K562 (cell line): ENCODE data around the gene MCU. TPM values are rescaled to one million over a fixed set of nuclear protein-coding genes. Genes with fewer than 3 reads are reported as not detected.

Experiments used
- CBX1 ChIP-seq: sonication (generic); IDR thresholded peaks from 2 replicates; pipeline ENCODE4 v1.6.1; 2016; ENCODE audit warnings: antibody characterized with exemption, low read depth, mild to moderate bottlenecking
- ETV5 ChIP-seq: sonication (generic); formaldehyde crosslinking; IDR thresholded peaks from 2 replicates; pipeline ENCODE4 v1.4.0; 2020; ENCODE audit warnings: low read depth, mild to moderate bottlenecking, missing genetic modification reagents
- ETV6 ChIP-seq, 3 experiments: fragments of 150-350 bp in 1 of 3; sonication (generic) in 1 of 3; formaldehyde crosslinking in 1 of 3; IDR thresholded peaks; 2 replicates each; pipeline versions ENCODE4 v1.6.1 to v1.8.0; 2014 to 2022; ENCODE audit warnings: borderline replicate concordance in 2 of 3, low read depth in 2 of 3, antibody characterized with exemption in 1 of 3, low read length in 1 of 3, mild to moderate bottlenecking in 1 of 3, missing genetic modification reagents in 1 of 3
- LCOR ChIP-seq: sonication (generic); formaldehyde crosslinking; IDR thresholded peaks from 2 replicates; pipeline ENCODE4 v1.8.0; 2022; ENCODE audit warnings: mild to moderate bottlenecking, missing genetic modification reagents
- MCM2 ChIP-seq: fragments of 450-650 bp; IDR thresholded peaks from 2 replicates; pipeline ENCODE4 v1.6.1; 2017; ENCODE audit warnings: low read depth, mild to moderate bottlenecking
- RB1 ChIP-seq: fragments of 450-650 bp; IDR thresholded peaks from 2 replicates; pipeline ENCODE4 v1.6.1; 2017; ENCODE audit warnings: low read depth, mild to moderate bottlenecking
- STAG1 ChIP-seq: sonication (generic); formaldehyde crosslinking; IDR thresholded peaks from 2 replicates; pipeline ENCODE4 v1.5.0; 2020; ENCODE audit warnings: missing genetic modification reagents, borderline replicate concordance
- TEAD2 ChIP-seq: fragments of 450-650 bp; IDR thresholded peaks from 2 replicates; pipeline ENCODE4 v1.6.1; 2016; ENCODE audit warnings: missing genetic modification characterization, control low read depth, missing compliant biosample characterization
- ZNF217 ChIP-seq: sonication (generic); formaldehyde crosslinking; IDR thresholded peaks from 2 replicates; pipeline ENCODE4 v1.8.0; 2022; ENCODE audit warnings: mild to moderate bottlenecking, missing genetic modification reagents
- polyA plus RNA-seq, 8 experiments: library from polyadenylated mRNA; depleted of rRNA in 4 of 8; stranded (reverse) in 5 of 8; unstranded in 3 of 8; fragments of >200 nt; fragmentation: Nextera tagmentation in 2 of 8; fragmentation: Illumina TruSeq in 1 of 8; extraction: Ambion mirVana in 2 of 8; extraction: Trizol in 1 of 8; gene quantifications; 2 replicates each; pipeline versions ENCODE4 v1.2.1 to v1.2.3, GENCODE V29; 2011 to 2014; ENCODE audit warnings: inconsistent platforms in 1 of 8, missing spikeins in 1 of 8
- total RNA-seq, 7 experiments: library from RNA; depleted of rRNA in 6 of 7; stranded (reverse); fragments of >200 nt in 6 of 7; fragmentation: Illumina TruSeq in 2 of 7; extraction: Trizol in 2 of 7; gene quantifications; 2 replicates each; pipeline versions ENCODE4 v1.2.1 to v1.2.3, GENCODE V29; 2011 to 2021; ENCODE audit warnings: low replicate concordance in 1 of 7
- TF ChIP-seq, protein P1 (sequence below): sonication (generic); formaldehyde crosslinking; IDR thresholded peaks from 2 replicates; pipeline ENCODE4 v1.8.1; 2023; ENCODE audit warnings: mild to moderate bottlenecking, missing genetic modification reagents
- TF ChIP-seq, protein P2 (sequence below): sonication (generic); formaldehyde crosslinking; IDR thresholded peaks from 2 replicates; pipeline ENCODE4 v1.8.0; 2022; ENCODE audit warnings: missing genetic modification reagents, mild to moderate bottlenecking, moderate library complexity, borderline replicate concordance
- TF ChIP-seq, protein P3 (sequence below): fragments of 450-650 bp; conservative IDR thresholded peaks from 2 replicates; pipeline ENCODE4 v1.6.1; 2016; ENCODE audit warnings: missing genetic modification characterization, low read depth, mild to moderate bottlenecking, missing compliant biosample characterization, moderate library complexity

MCU gene
- total and polyA plus RNA-seq, 9 of the 15 experiments (the other 6 are each of a cell fraction or from before 2014, with no cell fraction given): 8.2 to 88.8 (median 21.3) TPM

GRCh38 chr10:72692744-72692993, 726 bp downstream of the MCU start (continued):
- TF ChIP-seq ETV6 (IDR thresholded peaks at IDR 0.05; ENCODE audit: borderline replicate concordance in 1 of 2, low read depth in 2 of 2, low read length in 1 of 2) (no peak), ETV6 (CRISPR knock-in tag; IDR thresholded peaks at IDR 0.05; ENCODE audit: borderline replicate concordance) (0 out of 2 replicates have a peak, but pooled peaks have one; percentile 24), LCOR (CRISPR knock-in tag) (no peak), TEAD2 (tag) (no peak), CBX1 (no peak), RB1 (no peak), ZNF217 (CRISPR knock-in tag) (0 out of 2 replicates have a peak, but pooled peaks have one; percentile 16), ETV5 (CRISPR knock-in tag) (no peak), STAG1 (CRISPR knock-in tag) (no peak), MCM2 (no peak)
- TF ChIP-seq, protein P1, sequence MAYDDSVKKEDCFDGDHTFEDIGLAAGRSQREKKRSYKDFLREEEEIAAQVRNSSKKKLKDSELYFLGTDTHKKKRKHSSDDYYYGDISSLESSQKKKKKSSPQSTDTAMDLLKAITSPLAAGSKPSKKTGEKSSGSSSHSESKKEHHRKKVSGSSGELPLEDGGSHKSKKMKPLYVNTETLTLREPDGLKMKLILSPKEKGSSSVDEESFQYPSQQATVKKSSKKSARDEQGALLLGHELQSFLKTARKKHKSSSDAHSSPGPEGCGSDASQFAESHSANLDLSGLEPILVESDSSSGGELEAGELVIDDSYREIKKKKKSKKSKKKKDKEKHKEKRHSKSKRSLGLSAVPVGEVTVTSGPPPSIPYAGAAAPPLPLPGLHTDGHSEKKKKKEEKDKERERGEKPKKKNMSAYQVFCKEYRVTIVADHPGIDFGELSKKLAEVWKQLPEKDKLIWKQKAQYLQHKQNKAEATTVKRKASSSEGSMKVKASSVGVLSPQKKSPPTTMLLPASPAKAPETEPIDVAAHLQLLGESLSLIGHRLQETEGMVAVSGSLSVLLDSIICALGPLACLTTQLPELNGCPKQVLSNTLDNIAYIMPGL (CRISPR knock-in tag): no peak
- TF ChIP-seq, protein P2, sequence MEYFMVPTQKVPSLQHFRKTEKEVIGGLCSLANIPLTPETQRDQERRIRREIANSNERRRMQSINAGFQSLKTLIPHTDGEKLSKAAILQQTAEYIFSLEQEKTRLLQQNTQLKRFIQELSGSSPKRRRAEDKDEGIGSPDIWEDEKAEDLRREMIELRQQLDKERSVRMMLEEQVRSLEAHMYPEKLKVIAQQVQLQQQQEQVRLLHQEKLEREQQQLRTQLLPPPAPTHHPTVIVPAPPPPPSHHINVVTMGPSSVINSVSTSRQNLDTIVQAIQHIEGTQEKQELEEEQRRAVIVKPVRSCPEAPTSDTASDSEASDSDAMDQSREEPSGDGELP: peak; percentile 32; the same call in 1 of the 2 replicates
- TF ChIP-seq, protein P3, sequence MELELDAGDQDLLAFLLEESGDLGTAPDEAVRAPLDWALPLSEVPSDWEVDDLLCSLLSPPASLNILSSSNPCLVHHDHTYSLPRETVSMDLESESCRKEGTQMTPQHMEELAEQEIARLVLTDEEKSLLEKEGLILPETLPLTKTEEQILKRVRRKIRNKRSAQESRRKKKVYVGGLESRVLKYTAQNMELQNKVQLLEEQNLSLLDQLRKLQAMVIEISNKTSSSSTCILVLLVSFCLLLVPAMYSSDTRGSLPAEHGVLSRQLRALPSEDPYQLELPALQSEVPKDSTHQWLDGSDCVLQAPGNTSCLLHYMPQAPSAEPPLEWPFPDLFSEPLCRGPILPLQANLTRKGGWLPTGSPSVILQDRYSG: no peak
- TF ChIP-seq, all 486 proteins: peak for 10
